MM.1S (cell line): ENCODE measurements around the gene TRAP1.

ENCODE experiments used
- CTCF ChIP-seq: fragments of 300-600 bp; sonication (generic); IDR thresholded peaks from 2 replicates; pipeline ENCODE4 v1.5.1; 2016; ENCODE audit warnings: antibody characterized with exemption, low read length, mixed read lengths
- EZH2 ChIP-seq: fragments of 300-600 bp; sonication (generic); optimal IDR thresholded peaks from 2 replicates; pipeline ENCODE3; 2017; ENCODE audit warnings: low read depth, mild to moderate bottlenecking, antibody characterized with exemption, low read length, mixed read lengths

GRCh38 chr16:3730161-3731125 lies 13.1 kb upstream of the TRAP1 start:
- TF ChIP-seq CTCF = no peak
- TF ChIP-seq EZH2 = no peak
